PC-9 (cell line): ENCODE measurements around the gene DDX42.

Experiments
- EZH2 ChIP-seq: fragments of 200-600 bp; sonication (generic); IDR thresholded peaks from 2 replicates; pipeline ENCODE4 v1.8.0; 2017; ENCODE audit warnings: antibody characterized with exemption, low read depth
- TF ChIP-seq, protein P1 (sequence below): fragments of 200-600 bp; sonication (generic); conservative IDR thresholded peaks from 2 replicates; pipeline ENCODE4 v1.6.1; 2017; ENCODE audit warnings: mixed run types, antibody characterized with exemption, mild to moderate bottlenecking, moderate library complexity

DNA sequence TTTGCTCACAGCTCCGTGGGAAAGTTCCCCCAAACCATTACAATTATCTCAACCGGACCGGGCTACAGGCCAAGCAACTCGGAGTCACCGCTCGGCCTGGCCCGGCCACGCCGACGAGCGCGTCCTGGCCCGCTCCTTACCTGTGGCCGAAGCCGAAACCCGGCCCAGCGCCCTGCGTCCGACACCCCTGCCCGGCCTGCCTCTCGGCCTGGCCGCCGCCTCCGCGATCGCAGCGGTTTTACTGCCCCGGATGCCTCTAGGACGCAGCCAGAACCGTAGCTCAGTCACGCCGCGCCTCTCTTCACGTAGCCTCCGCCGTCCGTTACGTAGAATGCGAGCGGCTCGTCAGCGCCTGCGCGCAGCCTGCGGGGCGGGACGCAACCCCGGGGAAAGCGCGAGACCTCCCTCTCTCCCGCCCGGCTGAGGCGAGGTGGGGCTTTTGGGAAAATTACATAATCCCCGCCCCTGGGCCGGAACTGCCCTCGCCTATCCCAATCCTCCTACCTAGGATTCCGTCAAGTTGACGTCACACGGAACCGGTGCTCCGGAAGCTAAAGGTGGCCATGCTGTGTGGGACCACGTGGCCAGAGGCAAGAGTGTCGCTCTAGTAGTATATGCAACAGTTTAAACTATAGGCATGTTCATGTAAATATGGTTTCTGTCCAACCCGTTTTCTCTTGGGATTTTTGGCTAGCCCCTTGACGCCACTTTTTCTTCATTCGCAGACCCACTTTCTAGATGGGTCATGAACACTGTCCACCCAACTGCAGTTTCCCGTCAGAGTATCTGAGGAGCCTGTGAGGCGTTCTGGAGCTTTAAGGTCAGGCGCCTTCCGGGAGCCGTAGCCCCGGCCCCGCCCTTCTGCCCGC is 464 bp upstream of the DDX42 start, which contains the start of gene CCDC47:
- TF ChIP-seq, protein P1, sequence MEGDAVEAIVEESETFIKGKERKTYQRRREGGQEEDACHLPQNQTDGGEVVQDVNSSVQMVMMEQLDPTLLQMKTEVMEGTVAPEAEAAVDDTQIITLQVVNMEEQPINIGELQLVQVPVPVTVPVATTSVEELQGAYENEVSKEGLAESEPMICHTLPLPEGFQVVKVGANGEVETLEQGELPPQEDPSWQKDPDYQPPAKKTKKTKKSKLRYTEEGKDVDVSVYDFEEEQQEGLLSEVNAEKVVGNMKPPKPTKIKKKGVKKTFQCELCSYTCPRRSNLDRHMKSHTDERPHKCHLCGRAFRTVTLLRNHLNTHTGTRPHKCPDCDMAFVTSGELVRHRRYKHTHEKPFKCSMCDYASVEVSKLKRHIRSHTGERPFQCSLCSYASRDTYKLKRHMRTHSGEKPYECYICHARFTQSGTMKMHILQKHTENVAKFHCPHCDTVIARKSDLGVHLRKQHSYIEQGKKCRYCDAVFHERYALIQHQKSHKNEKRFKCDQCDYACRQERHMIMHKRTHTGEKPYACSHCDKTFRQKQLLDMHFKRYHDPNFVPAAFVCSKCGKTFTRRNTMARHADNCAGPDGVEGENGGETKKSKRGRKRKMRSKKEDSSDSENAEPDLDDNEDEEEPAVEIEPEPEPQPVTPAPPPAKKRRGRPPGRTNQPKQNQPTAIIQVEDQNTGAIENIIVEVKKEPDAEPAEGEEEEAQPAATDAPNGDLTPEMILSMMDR = no peak
- TF ChIP-seq EZH2 = no peak
